IMR-90 (cell line): ENCODE results near the gene CNNM3.

ENCODE experiments used
- BHLHE40 ChIP-seq: fragments of 150-350 bp; IDR thresholded peaks from 2 replicates; pipeline ENCODE4 v1.6.1; 2016; ENCODE audit warnings: mild to moderate bottlenecking, low read depth, low read length
- CEBPB ChIP-seq: IDR thresholded peaks from 2 replicates; pipeline ENCODE4 v1.6.1; 2012; ENCODE audit warnings: low read depth, low read length, improper control_type of control experiment
- MAZ ChIP-seq: IDR thresholded peaks from 2 replicates; pipeline ENCODE4 v1.6.1; 2012; ENCODE audit warnings: low read depth, mild to moderate bottlenecking, low read length, improper control_type of control experiment, moderate library complexity, borderline replicate concordance
- MXI1 ChIP-seq: IDR thresholded peaks from 2 replicates; pipeline ENCODE4 v1.6.1; 2012; ENCODE audit warnings: low read depth, mild to moderate bottlenecking, low read length, moderate library complexity, borderline replicate concordance
- POLR2A ChIP-seq: IDR thresholded peaks from 2 replicates; pipeline ENCODE4 v1.6.1; 2012; ENCODE audit warnings: mild to moderate bottlenecking, low read depth, low read length
- RAD21 ChIP-seq: IDR thresholded peaks from 2 replicates; pipeline ENCODE4 v1.6.1; 2012; ENCODE audit warnings: low read length, improper control_type of control experiment
- RCOR1 ChIP-seq: IDR thresholded peaks from 2 replicates; pipeline ENCODE4 v1.6.1; 2012; ENCODE audit warnings: mild to moderate bottlenecking, low read length, improper control_type of control experiment; ENCODE audit not compliant: insufficient replicate concordance
- TF ChIP-seq, protein P1 (sequence below): conservative IDR thresholded peaks from 2 replicates; pipeline ENCODE4 v1.5.1; 2012; ENCODE audit warnings: mild to moderate bottlenecking, low read depth, low read length, improper control_type of control experiment
- TF ChIP-seq, protein P2 (sequence below): fragments of 150-350 bp; IDR thresholded peaks from 2 replicates; pipeline ENCODE4 v1.6.1; 2016; ENCODE audit warnings: low read depth, mild to moderate bottlenecking, low read length, moderate library complexity, borderline replicate concordance

DNA sequence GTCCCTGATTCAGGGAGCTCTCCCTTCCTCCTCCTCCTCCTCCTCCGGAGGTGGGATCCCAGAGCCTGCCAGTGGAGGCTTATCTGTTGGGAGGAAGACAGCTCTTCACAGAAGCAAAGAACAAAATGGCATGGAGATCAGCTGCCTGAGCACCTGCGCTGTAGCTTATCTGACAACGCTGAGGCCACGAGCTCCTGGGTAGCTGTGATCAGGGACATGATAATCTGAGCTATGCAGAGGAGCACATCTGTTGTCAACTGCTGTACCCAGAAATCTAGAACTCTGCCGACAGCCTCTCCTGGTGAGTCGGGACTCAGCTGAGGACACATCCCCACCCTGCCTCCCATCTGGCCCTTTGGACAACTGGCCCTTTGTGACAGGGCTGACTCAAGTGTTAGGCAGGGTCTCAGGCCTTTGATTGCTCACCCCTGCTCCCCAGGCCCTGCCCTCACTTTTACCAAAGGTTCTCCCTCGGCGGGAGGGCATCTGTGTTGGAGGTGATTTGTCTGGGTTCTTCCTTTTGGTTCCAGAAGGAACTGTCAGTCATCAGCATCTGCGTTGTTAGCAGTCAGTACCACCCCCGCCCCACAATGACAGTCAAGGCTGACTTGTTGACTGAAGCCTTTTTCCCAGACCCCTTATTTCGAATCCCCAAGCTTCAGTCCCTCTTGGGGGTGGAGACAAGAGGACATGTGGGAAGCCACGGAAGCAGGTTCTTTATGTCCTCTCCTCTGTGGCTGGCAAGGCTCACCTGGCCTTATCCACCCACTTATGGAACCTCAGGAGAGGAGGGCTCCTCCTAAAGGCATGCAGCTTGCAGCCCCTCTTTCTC, 5.9 kb upstream of the CNNM3 start:
- TF ChIP-seq, protein P1, sequence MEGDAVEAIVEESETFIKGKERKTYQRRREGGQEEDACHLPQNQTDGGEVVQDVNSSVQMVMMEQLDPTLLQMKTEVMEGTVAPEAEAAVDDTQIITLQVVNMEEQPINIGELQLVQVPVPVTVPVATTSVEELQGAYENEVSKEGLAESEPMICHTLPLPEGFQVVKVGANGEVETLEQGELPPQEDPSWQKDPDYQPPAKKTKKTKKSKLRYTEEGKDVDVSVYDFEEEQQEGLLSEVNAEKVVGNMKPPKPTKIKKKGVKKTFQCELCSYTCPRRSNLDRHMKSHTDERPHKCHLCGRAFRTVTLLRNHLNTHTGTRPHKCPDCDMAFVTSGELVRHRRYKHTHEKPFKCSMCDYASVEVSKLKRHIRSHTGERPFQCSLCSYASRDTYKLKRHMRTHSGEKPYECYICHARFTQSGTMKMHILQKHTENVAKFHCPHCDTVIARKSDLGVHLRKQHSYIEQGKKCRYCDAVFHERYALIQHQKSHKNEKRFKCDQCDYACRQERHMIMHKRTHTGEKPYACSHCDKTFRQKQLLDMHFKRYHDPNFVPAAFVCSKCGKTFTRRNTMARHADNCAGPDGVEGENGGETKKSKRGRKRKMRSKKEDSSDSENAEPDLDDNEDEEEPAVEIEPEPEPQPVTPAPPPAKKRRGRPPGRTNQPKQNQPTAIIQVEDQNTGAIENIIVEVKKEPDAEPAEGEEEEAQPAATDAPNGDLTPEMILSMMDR, result no peak
- TF ChIP-seq RAD21 (no peak), POLR2A (no peak), CEBPB (no peak), BHLHE40 (no peak), MAZ (no peak), RCOR1 (no peak), MXI1 (no peak)
- TF ChIP-seq, protein P2, sequence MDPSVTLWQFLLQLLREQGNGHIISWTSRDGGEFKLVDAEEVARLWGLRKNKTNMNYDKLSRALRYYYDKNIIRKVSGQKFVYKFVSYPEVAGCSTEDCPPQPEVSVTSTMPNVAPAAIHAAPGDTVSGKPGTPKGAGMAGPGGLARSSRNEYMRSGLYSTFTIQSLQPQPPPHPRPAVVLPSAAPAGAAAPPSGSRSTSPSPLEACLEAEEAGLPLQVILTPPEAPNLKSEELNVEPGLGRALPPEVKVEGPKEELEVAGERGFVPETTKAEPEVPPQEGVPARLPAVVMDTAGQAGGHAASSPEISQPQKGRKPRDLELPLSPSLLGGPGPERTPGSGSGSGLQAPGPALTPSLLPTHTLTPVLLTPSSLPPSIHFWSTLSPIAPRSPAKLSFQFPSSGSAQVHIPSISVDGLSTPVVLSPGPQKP, result no peak
